CD14-positive monocyte (primary cell): ENCODE measurements around the gene ARHGEF3. TPM values are rescaled to one million over a fixed set of nuclear protein-coding genes. Genes with fewer than 3 reads are reported as not detected.

Source experiments
- DNase-seq, 3 donors: peaks; one replicate each; pipeline ENCODE4 v3.0.0-alpha.2; 2011 to 2022
- H2AFZ ChIP-seq: 2 replicates; pipeline ENCODE4 v1.6.0; 2012; ENCODE audit warnings: mild to moderate bottlenecking, low read depth, low read length, inconsistent platforms; ENCODE audit not compliant: insufficient read depth, poor library complexity, severe bottlenecking
- H3K27ac ChIP-seq, 2 donors: 1 replicate in 1 of 2; 2 replicates in 1 of 2; pipeline ENCODE4 v1.5.1; 2012 to 2013; ENCODE audit warnings: low read length in 2 of 2, control low read depth in 1 of 2, inconsistent platforms in 1 of 2, low read depth in 1 of 2, mild to moderate bottlenecking in 1 of 2
- H3K27me3 ChIP-seq, 2 donors: one replicate each; pipeline versions ENCODE4 v1.6.0 to v1.6.1; 2011 to 2013; ENCODE audit warnings: low read length in 2 of 2; ENCODE audit not compliant: control insufficient read depth in 2 of 2, insufficient read depth in 2 of 2
- H3K36me3 ChIP-seq, 2 donors: replicated peaks in 1 of 2; 1 replicate in 1 of 2; 2 replicates in 1 of 2; pipeline versions ENCODE4 v1.5.1 to v1.6.1; 2012 to 2013; ENCODE audit warnings: low read length in 2 of 2, control low read depth in 1 of 2, inconsistent platforms in 1 of 2, mild to moderate bottlenecking in 1 of 2; ENCODE audit not compliant: insufficient read depth in 2 of 2, control insufficient read depth in 1 of 2
- H3K4me1 ChIP-seq, 2 donors: 1 replicate in 1 of 2; 2 replicates in 1 of 2; pipeline versions ENCODE4 v1.5.1 to v1.6.1; 2012 to 2013; ENCODE audit warnings: low read length in 2 of 2, control low read depth in 1 of 2, inconsistent platforms in 1 of 2, mild to moderate bottlenecking in 1 of 2, moderate library complexity in 1 of 2; ENCODE audit not compliant: insufficient read depth in 2 of 2, control insufficient read depth in 1 of 2
- H3K4me2 ChIP-seq: replicated peaks from 2 replicates; pipeline ENCODE3; 2012; ENCODE audit warnings: low read length, moderate library complexity, mild to moderate bottlenecking; ENCODE audit not compliant: poor library complexity, severe bottlenecking; ENCODE audit errors: extremely low read depth
- H3K4me3 ChIP-seq, 3 experiments: fragments of 200-600 bp in 1 of 3; sonication (generic) in 1 of 3; replicated peaks in 1 of 3; 1 replicate in 2 of 3; 2 replicates in 1 of 3; pipeline ENCODE4 v1.5.1; 2011 to 2013; ENCODE audit warnings: low read length in 3 of 3, mild to moderate bottlenecking in 3 of 3, control low read depth in 2 of 3, low read depth in 2 of 3, inconsistent platforms in 1 of 3, moderate library complexity in 1 of 3
- H3K79me2 ChIP-seq: 2 replicates; pipeline ENCODE4 v1.6.0; 2012; ENCODE audit warnings: mild to moderate bottlenecking, control low read depth, inconsistent platforms, low read length, moderate library complexity; ENCODE audit not compliant: insufficient read depth
- H3K9ac ChIP-seq: 2 replicates; pipeline ENCODE4 v1.6.0; 2017; ENCODE audit warnings: low read length, mild to moderate bottlenecking; ENCODE audit not compliant: insufficient read depth, poor library complexity, severe bottlenecking
- H3K9me3 ChIP-seq, 2 donors: replicated peaks in 1 of 2; 1 replicate in 1 of 2; 2 replicates in 1 of 2; pipeline versions ENCODE4 v1.5.1 to v1.6.1; 2012 to 2013; ENCODE audit warnings: low read length in 2 of 2, control low read depth in 1 of 2; ENCODE audit not compliant: control insufficient read depth in 1 of 2, insufficient read depth in 1 of 2
- H4K20me1 ChIP-seq: 2 replicates; pipeline ENCODE4 v1.6.0; 2012; ENCODE audit warnings: mild to moderate bottlenecking, low read length, control low read depth, moderate library complexity; ENCODE audit not compliant: insufficient read depth
- H3K27ac Mint-ChIP-seq, 7 donors: one replicate each; pipeline ENCODE4 v1.8.0; 2020; ENCODE audit warnings: mild to moderate bottlenecking in 7 of 7, mixed read lengths in 7 of 7, moderate library complexity in 6 of 7, inconsistent platforms in 2 of 7
- H3K27me3 Mint-ChIP-seq, 3 donors: one replicate each; pipeline ENCODE4 v1.8.0; 2021 to 2022; ENCODE audit warnings: low read depth in 3 of 3, mild to moderate bottlenecking in 3 of 3, mixed read lengths in 3 of 3, moderate library complexity in 3 of 3, inconsistent platforms in 1 of 3
- H3K36me3 Mint-ChIP-seq, 2 donors: one replicate each; pipeline ENCODE4 v1.8.0; 2020; ENCODE audit warnings: mixed read lengths in 2 of 2, inconsistent platforms in 1 of 2, mild to moderate bottlenecking in 1 of 2
- H3K4me1 Mint-ChIP-seq: one replicate; pipeline ENCODE4 v1.8.0; 2020; ENCODE audit warnings: mild to moderate bottlenecking, mixed read lengths
- H3K4me3 Mint-ChIP-seq, 2 donors: one replicate each; pipeline ENCODE4 v1.8.0; 2020; ENCODE audit warnings: mild to moderate bottlenecking in 2 of 2, mixed read lengths in 2 of 2, moderate library complexity in 1 of 2
- H3K9me3 Mint-ChIP-seq, 7 donors: one replicate each; pipeline ENCODE4 v1.8.0; 2020 to 2022; ENCODE audit warnings: mixed read lengths in 7 of 7, mild to moderate bottlenecking in 6 of 7, moderate library complexity in 6 of 7, inconsistent platforms in 2 of 7
- WGBS: methylation state at CpG from one replicate; pipeline ENCODE4 v1.1.5; 2013; ENCODE audit warnings: missing lambda C conversion rate; ENCODE audit not compliant: insufficient coverage; 5-methylcytosine and 5-hydroxymethylcytosine counted together
- intact Hi-C, 2 donors: fragments of 100-400 bp; cut with micrococcal nuclease; formaldehyde crosslinking; loops; one replicate each; pipeline versions ENCODE4 v1.15.0 to v1.15.1; 2023
- polyA plus RNA-seq, 3 donors: library from polyadenylated mRNA; depleted of rRNA in 1 of 3; unstranded in 2 of 3; stranded (reverse) in 1 of 3; fragments of 300-500 nt in 2 of 3; fragments of >200 nt in 1 of 3; fragmentation: Illumina TruSeq in 2 of 3; gene quantifications; 1 replicate in 2 of 3; 2 replicates in 1 of 3; pipeline ENCODE4 v1.2.3, GENCODE V29; 2012 to 2021
- TF ChIP-seq, protein P1 (sequence below): fragments of 200-600 bp; IDR thresholded peaks from one replicate; pipeline ENCODE4 v1.8.0; 2022; ENCODE audit warnings: antibody characterized with exemption, mild to moderate bottlenecking

The ARHGEF3 gene
- polyA plus RNA-seq, 3 donors, result 22.6 to 29.5 (median 26.5) TPM

DNA sequence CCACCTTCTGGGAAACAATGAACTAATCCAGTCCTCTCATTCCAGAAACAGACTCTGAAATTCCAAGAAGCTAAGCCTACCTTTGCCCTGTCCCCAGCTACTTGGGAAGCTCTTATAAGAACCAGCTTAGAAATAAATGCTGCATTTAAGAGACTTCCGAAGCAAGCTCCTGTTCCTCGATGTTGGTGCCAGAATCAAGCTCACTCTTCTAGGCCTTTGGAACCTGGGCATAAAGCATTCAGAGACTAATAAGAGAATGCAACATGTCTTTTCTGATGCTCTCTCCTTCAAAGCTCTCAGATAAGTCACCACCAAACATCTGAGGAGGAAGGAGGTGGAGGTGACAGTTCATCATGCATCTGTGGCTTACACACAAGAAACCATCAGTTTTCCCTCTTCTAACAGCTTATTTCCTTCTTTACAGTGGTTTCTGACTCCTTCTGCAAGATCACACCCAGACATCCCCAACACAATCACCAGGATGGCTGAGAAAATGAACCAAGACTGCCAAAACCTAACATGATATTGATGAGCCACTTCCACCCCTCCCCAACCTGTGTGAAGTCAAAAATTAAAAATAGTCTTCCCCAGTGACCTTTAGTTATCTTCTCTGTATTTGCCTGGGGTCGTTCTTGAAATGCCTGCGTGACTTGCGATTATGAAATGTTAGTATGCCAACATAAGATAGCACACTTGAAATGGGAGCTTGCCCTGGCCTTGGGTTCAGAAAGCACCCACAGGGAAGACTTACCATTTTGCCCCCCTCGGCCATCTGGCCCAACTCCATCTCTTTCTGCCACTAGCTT is 11.5 kb downstream of the ARHGEF3 start:
- Histone ChIP-seq H3K4me1 (peaks cover 66 to 80% of the 10 kb centered on the region in 2 donors), H3K9me3 (no peaks in the 10 kb centered on the region), H2AFZ (no peak overlapping the region), H3K4me3 (peak overlapping the region in 1 of 3 experiments; percentile 21), H3K4me2 (peak overlapping the region; percentile 19), H4K20me1 (peaks cover 4% of the 10 kb centered on the region), H3K27me3 (no peaks in the 10 kb centered on the region), H3K79me2 (peaks cover 85% of the 10 kb centered on the region), H3K9ac (no peak overlapping the region), H3K36me3 (no peaks in the 10 kb centered on the region), H3K27ac (peak overlapping the region; percentile 11 to 64)
- 0% methylated on average over 1 of the region's 6 CpGs for WGBS
- no peak for DNase-seq
- TF ChIP-seq, protein P1, sequence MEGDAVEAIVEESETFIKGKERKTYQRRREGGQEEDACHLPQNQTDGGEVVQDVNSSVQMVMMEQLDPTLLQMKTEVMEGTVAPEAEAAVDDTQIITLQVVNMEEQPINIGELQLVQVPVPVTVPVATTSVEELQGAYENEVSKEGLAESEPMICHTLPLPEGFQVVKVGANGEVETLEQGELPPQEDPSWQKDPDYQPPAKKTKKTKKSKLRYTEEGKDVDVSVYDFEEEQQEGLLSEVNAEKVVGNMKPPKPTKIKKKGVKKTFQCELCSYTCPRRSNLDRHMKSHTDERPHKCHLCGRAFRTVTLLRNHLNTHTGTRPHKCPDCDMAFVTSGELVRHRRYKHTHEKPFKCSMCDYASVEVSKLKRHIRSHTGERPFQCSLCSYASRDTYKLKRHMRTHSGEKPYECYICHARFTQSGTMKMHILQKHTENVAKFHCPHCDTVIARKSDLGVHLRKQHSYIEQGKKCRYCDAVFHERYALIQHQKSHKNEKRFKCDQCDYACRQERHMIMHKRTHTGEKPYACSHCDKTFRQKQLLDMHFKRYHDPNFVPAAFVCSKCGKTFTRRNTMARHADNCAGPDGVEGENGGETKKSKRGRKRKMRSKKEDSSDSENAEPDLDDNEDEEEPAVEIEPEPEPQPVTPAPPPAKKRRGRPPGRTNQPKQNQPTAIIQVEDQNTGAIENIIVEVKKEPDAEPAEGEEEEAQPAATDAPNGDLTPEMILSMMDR, result no peak
- H3K4me1 Mint-ChIP-seq, result peaks cover 74% of the 10 kb centered on the region
- H3K27ac Mint-ChIP-seq, result peak overlapping the region; percentile 50 to 83 (median 63)
- no peaks in the 10 kb centered on the region for H3K9me3 Mint-ChIP-seq
- H3K4me3 Mint-ChIP-seq, result peak overlapping the region in 1 of 2 donors; percentile 50
- H3K36me3 Mint-ChIP-seq, result peaks cover 12 to 26% of the 10 kb centered on the region in 2 donors
- H3K27me3 Mint-ChIP-seq, result no peaks in the 10 kb centered on the region
- intact Hi-C loops, result no loop called here

DNA sequence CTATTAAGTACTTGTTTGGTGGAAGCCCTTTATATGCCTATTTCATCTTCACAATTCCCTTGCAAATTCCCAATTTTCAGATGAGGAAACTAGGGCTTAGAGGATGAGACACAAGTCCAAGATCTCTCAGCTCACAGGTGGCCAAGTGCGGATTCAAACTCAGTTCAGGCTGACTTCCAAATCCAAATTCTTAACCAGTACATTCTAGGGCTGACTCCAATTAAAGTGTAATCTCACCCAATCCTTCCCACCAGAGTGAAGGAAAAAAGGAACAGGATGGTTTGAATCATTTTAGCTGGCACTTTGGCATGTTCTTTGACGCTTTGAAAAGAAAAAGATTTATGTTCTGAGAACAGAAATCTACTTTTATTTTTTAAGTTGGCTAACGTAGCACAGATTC is 12.7 kb downstream of the ARHGEF3 start:
- Histone ChIP-seq H3K4me1 (peaks cover 70 to 82% of the 10 kb centered on the region in 2 donors), H3K79me2 (peaks cover 80% of the 10 kb centered on the region), H3K9me3 (no peaks in the 10 kb centered on the region), H3K9ac (no peak overlapping the region), H4K20me1 (peaks cover 4% of the 10 kb centered on the region), H2AFZ (no peak overlapping the region), H3K27ac (no peak overlapping the region), H3K4me3 (no peak overlapping the region), H3K36me3 (no peaks in the 10 kb centered on the region), H3K4me2 (no peak overlapping the region), H3K27me3 (no peaks in the 10 kb centered on the region)
- TF ChIP-seq, protein P1, result no peak
- Mint-ChIP-seq H3K27ac (no peak overlapping the region), H3K4me1 (peaks cover 80% of the 10 kb centered on the region), H3K27me3 (no peaks in the 10 kb centered on the region), H3K9me3 (no peaks in the 10 kb centered on the region), H3K4me3 (no peak overlapping the region), H3K36me3 (peaks cover 12 to 22% of the 10 kb centered on the region in 2 donors)
- no peak for DNase-seq
- WGBS, result 100% methylated on average over 1 of the region's 3 CpGs
- intact Hi-C loops, result no loop called here
